T-helper 1 cell treated with Interleukin-12 subunit alpha and Interleukin-12 subunit beta and Interleukin-4 antibody, amounts not matched to agents 30 ng/mL and 1 ng/mL, for 36 hours (primary cell): ENCODE measurements around the gene CUZD1. TPM values are rescaled to one million over a fixed set of nuclear protein-coding genes. Genes with fewer than 3 reads are reported as not detected.

Experiments used
- intact Hi-C: fragments of 100-400 bp; cut with micrococcal nuclease; formaldehyde crosslinking; loops from one replicate; pipeline ENCODE4 v1.15.1; 2024
- total RNA-seq: library from RNA; stranded (reverse); gene quantifications from 2 replicates; pipeline ENCODE4 v1.2.3, GENCODE V29; 2022

CUZD1 gene
- total RNA-seq, 1 donor from 2014 or later: 3.0 TPM

GRCh38 chr10:122815458-122815857 is 30.2 kb downstream of the CUZD1 start:
- intact Hi-C loops: no loop called here

GRCh38 chr10:122814493-122814892 is 31.2 kb downstream of the CUZD1 start:
- intact Hi-C loops: no loop called here

- intact Hi-C loops: no loop called here
These were observed 32.9 kb downstream of the CUZD1 start for GRCh38 chr10:122812751-122813150.

- intact Hi-C loops: no loop called here
These were observed 43.4 kb downstream of the CUZD1 start for GRCh38 chr10:122802282-122802681.

GRCh38 chr10:122798704-122799231 is 46.9 kb downstream of the CUZD1 start:
- intact Hi-C loops: no loop called here

- intact Hi-C loops: no loop called here
These were observed 48.9 kb downstream of the CUZD1 start for GRCh38 chr10:122796796-122797195.

- intact Hi-C loops: no loop called here
These were observed 49.7 kb downstream of the CUZD1 start for GRCh38 chr10:122795924-122796323.

GRCh38 chr10:122786269-122786668 is 59.4 kb downstream of the CUZD1 start:
- intact Hi-C loops: no loop called here

- intact Hi-C loops: no loop called here
These were observed 62.7 kb downstream of the CUZD1 start for GRCh38 chr10:122782911-122783310.

Other genes with a start within 250 kb of the CUZD1 start
- not detected in 2 replicates for gene C10orf120, start 146.0 kb downstream of the CUZD1 start, total RNA-seq
- 11.8 and 14.2 TPM in 2 replicates for gene FAM24B, start 33.7 kb upstream of the CUZD1 start, total RNA-seq
- not detected in 2 replicates for gene FAM24A, start 64.8 kb upstream of the CUZD1 start, total RNA-seq
- gene C10orf88, start 108.4 kb upstream of the CUZD1 start, total RNA-seq: 14.8 and 16.0 TPM in 2 replicates
- gene PSTK, start 134.5 kb upstream of the CUZD1 start, total RNA-seq: 3.8 and 5.1 TPM in 2 replicates
- gene IKZF5, start 162.9 kb upstream of the CUZD1 start, total RNA-seq: 14.4 and 19.8 TPM in 2 replicates
- gene ACADSB, start 163.1 kb upstream of the CUZD1 start, total RNA-seq: 21.1 and 22.7 TPM in 2 replicates